Omental fat pad (tissue), 4 donors: ENCODE results near the gene ELFN2. TPM values are rescaled to one million over a fixed set of nuclear protein-coding genes. Genes with fewer than 3 reads are reported as not detected.

Experiments
- ATAC-seq: fragments of 150-250 bp; one replicate; pipeline ENCODE4 v1.9.1; 2016; ENCODE audit warnings: mild to moderate bottlenecking, moderate library complexity; ENCODE audit not compliant: low FRiP score
- DNase-seq: peaks from one replicate; pipeline ENCODE4 v3.0.0-alpha.2; 2019; ENCODE audit warnings: low spot score
- CTCF ChIP-seq, 3 donors: fragments of 450-650 bp; IDR thresholded peaks; one replicate each; pipeline ENCODE4 v1.5.1; 2016 to 2017; ENCODE audit warnings: antibody characterized with exemption in 3 of 3, mild to moderate bottlenecking in 3 of 3, moderate library complexity in 2 of 3
- total RNA-seq, 4 donors: library from RNA; depleted of rRNA; stranded (reverse); fragments of >200 nt; gene quantifications; one replicate each; pipeline ENCODE4 v1.1.0, GENCODE V29; 2016

ELFN2 gene
- total RNA-seq, 4 donors from 2014 or later: 0.32 TPM; not detected in 3

DNA sequence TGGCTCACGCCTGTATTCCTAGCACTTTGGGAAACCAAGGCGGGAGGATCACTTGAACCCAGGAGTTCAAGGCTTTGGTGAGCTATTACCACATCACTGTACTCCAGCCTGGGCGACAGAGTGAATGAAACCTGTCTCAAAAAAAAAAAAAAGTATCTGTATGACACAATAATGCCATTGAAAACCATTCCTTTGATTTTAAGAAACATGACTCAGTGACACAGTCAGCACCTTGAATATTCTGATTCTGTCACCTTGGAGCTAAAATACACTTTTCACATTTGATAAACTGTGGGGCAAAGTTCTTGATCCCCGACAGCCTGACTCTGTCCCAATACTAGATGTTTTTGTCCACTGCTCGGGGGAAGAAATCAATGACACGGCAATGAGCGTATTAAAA, 16.7 kb upstream of the ELFN2 start:
- TF ChIP-seq CTCF (IDR thresholded peaks at IDR 0.05): no peak

GRCh38 chr22:37443086-37443485, 15.8 kb upstream of the ELFN2 start:
- ATAC-seq: no peak
- no peak for DNase-seq
- TF ChIP-seq CTCF (IDR thresholded peaks at IDR 0.05): no peak

More for the DNA sequence above, 16.7 kb upstream of the ELFN2 start:
- no peak for ATAC-seq
- no peak for DNase-seq

DNA sequence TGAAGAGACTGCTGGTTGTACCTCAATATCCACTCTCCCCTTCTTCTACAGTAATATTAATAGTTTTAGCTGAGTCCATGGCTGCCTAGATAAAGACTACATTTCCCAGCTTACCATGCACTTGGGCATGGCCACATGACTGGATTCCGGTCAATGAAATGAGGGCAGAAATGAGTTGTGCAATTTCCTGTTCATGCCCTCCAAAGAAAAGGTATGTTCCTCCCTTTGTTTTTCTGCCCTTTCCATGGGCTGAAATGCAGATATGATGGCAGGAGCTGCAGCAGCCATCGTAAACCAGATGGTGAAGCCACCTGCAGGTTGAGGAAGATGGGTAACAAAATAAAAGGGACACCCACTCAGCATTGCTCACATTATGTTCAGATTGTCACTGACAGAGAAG, 15.3 kb upstream of the ELFN2 start:
- no peak for ATAC-seq
- DNase-seq: no peak
- no peak for TF ChIP-seq CTCF (IDR thresholded peaks at IDR 0.05)

- no peak for TF ChIP-seq CTCF (IDR thresholded peaks at IDR 0.05)
- DNase-seq (no peak), ATAC-seq (no peak)
Observed at GRCh38 chr22:37442135-37442534, 14.9 kb upstream of the ELFN2 start.

GRCh38 chr22:37440875-37441274, 13.6 kb upstream of the ELFN2 start:
- ATAC-seq (no peak), DNase-seq (no peak)
- no peak for TF ChIP-seq CTCF (IDR thresholded peaks at IDR 0.05)

DNA sequence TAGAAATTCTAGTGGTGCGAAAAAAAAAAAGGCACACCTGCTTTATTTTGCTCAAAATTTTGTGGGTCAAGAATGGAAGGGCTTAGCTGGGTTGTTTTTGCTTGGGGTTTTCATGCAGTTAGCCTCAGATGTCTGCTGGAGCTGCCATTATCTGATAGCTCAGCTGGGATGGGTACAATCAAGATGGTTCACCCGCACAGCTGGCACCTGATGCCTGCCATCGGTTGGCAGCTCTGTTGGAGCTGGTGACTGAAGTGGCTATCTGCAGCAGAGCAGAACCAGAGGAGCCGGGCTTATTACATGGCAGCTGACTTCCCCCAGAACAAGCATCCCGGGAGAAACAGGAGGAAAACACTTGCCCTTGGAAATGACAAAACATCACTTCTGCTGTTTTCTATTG, 12.1 kb upstream of the ELFN2 start:
- TF ChIP-seq CTCF (IDR thresholded peaks at IDR 0.05): no peak
- ATAC-seq (no peak), DNase-seq (no peak)

- DNase-seq (no peak), ATAC-seq (no peak)
- no peak for TF ChIP-seq CTCF (IDR thresholded peaks at IDR 0.05)
Observed at GRCh38 chr22:37435970-37436603, 8.8 kb upstream of the ELFN2 start.
